COLO668 (cell line): Measurements from ENCODE around the gene NUP214.

Experiments
- DNase-seq: peaks from one replicate; lab custom pipeline; 2025; ENCODE audit not compliant: unreplicated experiment; lab: John Stamatoyannopoulos, UW

NUP214 gene

DNA sequence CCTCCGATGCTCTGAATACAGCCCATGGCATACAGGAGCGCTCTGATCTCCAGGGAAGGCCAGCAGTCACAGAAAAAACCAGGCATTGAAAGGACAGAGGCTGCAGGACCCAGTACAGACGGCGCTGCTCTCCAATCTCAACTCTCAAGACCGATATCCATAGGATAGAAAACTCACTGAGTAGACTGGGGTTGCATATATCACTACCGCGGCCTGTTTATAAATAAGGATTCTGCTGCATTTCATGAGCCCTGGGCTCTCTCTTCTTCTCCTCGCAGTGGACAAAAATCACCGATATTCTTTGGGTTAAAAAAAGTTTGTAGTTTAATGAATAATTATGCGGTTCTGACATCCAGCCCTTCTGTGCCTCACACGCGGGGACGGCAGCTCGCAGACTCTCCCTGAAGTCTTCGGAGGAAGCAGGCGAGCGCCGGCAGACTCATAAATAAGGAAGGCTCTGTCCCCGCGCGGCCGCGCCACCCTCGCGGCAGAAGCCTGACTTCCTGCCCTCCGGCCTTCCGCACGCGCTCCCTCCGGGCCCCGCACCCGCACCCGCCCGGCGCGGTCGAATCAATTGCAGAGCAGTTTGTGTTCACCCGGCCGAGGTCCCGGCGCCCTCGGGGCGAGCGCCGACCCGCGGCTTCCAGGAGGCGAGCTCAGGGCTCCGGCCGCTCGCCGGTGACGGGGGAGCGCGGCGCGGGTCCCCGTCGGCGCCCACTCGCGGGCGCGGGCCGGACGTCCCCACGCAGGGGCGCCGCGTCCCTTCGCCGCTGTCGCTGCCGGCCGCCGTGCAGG, 150.9 kb downstream of the NUP214 start, which contains the start of gene FAM78A:
TSS of gene FAM78A (minus strand) at position 417 of the 795 bp plus-strand sequence. CDS start at position 86, 331 bp downstream.
- peak; percentile 20 for DNase-seq

DNA sequence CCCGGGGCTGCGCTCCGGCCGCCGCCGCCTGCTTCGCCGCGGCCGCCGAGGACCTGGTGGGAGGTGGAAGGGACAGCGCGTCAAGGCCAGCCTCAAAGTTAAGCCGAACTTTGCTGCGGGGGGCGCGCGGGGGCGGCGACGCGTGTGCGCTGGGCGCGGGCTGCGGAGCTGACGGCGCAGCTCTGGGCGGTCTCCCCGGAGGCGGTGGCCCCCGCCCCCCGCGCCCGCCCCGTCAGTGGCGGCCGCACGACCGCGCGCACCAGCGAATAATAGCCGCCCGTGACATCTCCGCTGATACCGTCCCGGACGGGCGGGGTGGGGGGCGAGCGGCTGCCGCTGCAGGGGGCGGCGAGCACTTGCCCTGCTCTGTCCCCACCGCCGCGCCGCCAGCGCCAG, 151.5 kb downstream of the NUP214 start:
- DNase-seq = no peak

DNA sequence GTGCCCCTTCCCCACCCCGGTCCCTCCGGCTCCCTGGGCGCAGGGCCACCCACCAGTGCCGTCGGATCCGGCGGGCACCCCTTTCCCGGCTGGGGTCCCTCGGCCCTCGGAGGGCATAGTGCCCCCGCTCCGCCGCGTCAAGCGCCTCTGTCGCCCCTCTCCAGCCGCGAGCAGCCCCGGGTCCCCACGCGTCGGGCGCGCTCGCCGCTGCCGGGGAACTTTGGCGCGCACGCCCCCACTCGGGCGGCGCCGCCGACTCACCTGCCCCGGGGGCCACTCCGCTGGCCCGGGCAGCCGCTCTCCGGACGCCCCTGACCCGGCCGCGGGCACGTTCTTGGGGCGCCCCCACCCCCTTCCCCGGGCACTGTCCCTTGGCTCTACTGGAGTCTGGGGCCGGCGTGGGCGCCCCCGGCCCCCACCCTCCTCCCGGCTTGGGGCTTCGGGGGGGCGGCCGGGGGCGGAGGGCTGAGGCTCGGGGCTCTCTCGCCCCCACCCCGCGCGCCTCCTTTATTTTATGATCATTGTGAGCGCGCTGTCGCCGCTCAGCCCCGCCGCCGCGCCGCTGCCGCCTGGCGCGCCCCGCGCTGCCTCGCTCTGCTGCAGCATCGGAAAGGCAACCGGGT, 152.0 kb downstream of the NUP214 start:
- DNase-seq = no peak

DNA sequence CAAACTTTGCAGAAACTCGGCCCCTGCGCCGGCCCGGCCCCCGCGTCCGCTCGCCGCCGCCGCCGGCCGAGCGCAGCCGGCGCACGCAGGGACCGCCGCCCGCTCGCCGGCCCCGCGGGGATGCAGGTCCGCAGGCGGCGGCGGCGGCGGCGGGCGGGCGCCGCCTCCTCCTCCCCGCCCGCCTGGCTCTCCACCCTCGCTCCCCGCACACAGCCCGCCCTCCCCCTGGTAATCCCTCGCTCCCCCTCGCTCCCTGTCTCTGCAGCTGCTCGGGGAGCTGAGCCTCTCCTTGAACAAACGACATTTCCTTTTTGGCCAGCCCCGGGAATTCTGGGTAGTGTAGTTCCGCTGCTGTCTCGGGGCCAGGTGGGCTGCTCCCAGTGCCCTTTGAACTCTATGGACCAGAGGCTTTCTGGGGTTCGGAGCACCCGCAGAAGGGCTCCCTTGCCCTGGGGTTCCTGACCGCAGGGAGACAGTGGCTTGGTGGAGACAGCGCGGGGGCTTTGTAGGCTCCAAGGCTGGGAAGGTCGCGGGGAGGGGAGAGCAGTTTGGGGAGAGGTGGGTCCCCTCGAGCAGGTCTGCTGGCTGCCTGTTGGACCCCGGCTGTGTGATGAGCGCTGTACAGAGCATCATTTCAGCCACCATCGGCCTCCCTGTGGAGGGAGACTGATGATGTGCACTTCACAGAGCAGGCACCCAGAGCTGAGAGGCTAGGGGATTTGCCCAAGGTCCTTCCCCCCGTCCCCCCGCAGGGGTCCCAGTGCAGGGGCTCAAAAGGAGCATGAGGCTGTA, 152.7 kb downstream of the NUP214 start:
- DNase-seq = peak; percentile 65

DNA sequence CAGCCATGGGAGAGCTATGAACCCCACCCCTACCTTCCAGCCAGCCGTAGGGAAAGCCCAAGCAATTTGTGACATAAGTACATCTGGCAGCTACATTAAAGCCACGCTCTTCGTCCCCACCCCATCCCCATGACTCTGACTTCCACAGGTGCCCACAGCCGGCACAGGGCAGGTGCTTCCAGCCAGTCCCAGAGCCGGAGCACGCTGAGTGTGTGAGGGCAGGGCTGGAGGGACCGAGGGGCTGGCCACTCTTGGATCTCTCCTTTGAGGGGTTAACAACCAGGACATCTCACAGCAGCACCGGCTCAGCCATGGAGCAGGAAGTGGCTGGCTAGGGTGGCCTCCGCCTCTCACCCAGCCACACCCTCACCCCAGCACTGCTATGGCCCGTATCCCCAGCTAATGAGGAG, 153.3 kb downstream of the NUP214 start:
- peak; percentile 18 for DNase-seq

DNA sequence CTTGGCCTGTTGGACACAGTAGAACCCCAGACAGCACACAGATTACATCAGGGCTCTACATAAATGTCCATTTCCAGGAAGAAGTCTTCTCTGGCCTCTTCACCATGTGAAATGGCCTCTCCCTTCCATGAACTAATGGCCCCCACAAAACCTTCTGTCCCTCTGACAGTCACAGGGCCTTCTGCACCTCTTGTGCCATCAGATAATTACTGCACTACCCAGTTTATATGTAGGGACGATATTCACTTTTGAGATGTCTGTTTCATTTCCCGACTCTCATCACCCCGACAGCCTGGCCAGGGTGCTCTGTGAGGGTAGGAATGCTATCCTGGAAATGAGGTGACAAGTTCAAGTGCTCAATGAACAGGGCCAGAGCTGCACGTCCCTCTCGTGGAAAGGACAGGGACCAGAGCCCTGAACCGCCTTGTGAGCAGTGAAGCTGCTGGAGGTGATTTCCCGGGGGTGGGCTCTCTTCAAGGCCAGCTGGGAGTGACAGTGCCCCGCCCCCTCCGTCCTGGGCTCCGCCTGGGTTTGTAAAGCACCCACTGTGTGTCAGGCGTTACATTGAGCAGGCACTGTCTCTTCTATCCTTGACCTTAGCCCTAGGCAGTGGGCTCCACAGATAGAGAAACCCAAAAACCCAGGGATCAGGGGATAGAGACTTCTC, 153.9 kb downstream of the NUP214 start:
- no peak for DNase-seq

DNA sequence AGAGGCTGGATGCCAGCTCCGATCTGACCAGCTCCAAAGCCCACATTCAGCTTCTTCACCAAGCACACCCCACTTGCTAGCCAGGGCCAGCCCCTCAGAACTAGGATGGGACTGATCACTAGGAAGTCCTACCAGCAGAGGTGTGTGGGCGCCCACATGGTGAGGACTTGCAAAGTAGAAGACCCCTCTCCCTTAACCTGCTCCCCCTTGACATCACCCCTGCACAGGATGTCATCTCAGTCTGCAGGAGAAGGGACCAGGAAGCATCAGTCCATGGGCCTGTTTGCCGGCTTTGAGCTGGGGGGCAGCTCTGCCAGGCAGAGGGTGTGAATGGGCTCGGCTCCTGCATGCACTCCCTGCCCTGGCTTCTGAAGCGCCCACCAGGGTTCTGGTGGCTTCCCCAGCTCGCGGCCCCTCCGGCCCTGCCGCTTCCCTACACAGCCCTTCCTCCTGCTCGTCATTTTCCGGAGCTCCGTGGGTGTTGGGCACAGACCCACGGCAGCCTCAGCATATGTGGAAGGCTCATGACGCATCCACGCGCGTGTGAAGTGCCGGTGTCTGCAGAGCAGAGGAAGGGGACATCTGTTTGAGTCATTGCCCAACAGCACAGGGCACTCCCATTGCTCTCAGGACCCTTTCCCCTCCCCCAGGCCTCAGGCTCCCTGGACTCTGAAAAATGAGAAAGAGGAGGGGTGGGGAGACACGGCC, 154.6 kb downstream of the NUP214 start:
- DNase-seq = no peak

DNA sequence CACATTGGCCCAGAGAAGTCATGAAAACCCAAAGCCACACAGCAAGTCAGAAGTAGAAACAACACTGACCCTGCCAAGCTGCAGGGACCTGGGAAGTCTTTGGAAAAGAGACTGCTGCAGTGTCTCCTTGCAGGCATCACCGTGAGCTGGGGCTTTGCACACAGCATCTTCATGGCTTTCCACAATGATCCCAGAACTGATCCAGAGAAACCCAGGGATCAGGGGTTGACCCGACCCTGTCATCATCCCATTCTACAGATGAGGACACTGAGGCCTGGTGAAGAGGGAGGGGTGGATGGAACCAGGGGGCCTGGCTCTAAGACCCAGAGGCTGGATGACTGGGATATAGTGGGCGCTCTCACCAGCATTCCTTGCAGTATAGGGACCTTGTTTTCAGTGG, 155.3 kb downstream of the NUP214 start:
- no peak for DNase-seq

DNA sequence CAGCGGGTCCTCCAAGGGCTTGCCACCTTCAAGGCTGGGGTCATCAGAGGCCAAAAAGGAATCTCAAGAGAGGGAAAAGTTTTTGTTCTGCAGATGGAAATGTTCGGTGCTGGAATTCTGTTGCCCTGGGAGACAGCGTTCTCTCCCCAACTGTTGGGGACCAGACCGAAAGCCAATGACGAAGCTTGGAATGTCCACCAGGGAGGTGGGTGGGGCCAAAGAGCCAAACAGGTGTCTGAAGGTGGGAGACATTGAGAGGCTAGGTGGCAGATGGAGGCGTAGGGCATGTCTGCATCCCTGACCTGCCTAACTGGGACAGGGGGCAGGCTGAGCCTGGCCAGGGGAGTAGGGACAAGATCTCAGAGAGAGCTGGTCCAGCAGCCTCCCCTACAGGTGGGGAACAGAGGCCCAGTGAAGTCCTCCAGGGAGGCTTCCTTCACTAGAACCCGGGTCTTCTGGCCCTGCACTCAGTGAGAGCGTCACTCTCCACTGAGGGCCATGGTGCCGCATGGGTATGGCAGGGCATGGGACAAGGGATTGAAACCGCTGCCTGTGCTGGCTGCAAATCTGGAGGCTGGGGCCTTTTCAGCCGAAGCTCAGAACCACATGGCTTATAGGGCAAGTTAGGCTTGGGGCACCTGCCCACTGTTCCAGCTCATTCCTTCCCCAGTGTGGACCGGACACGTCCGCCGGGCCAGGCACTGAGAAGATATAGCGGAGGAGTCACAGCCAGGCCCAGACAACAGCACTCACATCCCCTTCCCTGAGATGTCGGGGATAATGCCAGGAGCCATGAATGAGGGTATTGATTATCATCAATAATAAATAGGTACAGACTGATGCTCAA, 156.0 kb downstream of the NUP214 start:
- DNase-seq = no peak

DNA sequence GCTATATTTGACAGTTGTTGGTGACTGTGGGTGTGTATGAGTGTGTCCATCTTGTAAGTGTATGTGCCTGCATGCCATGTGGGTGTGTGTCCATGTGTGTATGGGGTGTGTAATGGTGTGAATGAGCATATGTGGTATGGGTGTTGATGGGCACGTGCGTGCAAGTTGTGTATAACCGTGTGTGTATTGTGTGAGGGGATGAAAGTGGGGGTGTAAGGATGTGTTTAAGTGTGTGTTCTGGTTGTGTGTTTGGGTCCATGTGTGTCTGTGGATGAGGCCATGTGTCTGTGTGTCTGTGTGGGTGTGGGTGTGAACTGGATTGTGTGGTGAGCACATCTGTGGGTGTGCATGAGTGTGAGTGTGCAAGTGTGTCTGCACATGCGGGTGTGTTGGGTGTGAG, 156.8 kb downstream of the NUP214 start:
- DNase-seq = no peak

DNA sequence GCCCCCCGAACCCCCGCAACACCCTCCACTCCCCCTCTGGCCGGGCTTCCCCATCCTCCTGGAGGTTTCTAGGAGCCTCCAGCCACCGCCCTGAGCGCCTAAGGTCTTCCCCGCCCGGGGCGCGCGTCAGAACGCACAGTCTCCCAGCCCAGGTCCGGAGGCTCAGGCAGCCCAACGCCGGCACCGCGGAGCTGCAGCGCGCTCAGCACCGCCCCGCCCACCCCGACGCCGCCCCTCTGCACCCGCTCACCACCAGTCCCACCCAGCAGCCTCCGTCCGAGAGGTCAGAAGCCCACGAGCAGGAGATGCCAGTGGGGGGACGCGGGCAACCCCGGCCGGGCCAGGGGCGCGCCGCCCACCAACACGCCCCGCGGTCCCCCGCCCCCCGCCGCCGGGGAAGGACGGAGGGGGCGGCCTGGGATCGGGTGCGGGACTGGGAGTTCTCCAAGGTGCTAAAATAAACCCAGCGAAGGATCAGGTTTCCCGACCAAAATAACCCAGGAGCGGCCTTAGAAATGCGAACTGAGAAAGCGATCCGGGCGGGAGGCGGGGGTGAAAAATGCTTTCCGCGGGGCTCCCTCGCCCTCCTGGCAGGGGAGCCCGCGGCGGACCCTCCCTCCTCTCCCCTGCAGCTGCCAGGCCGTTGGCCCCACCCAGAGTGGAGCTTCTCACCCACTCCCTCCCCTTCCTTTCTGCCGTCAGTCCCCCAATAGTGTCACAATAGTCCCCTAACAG, 157.5 kb downstream of the NUP214 start:
- no peak for DNase-seq
